Spleen (tissue), 11 donors: Measurements from ENCODE around the gene PIGU. TPM values are rescaled to one million over a fixed set of nuclear protein-coding genes. Genes with fewer than 3 reads are reported as not detected.

Source experiments
- DNase-seq: peaks from one replicate; pipeline ENCODE4 v3.0.0-alpha.2; 2020
- H3K27ac ChIP-seq, 8 donors: fragments of 200-600 bp; sonication (generic) in 7 of 8; 1 replicate in 4 of 8; 2 replicates in 4 of 8; pipeline versions ENCODE4 v1.5.0 to v1.8.0; 2016 to 2021; ENCODE audit warnings: inconsistent platforms in 4 of 8, mild to moderate bottlenecking in 4 of 8, moderate library complexity in 1 of 8
- H3K27me3 ChIP-seq, 7 donors: fragments of 200-600 bp; sonication (generic) in 6 of 7; replicated peaks in 1 of 7; 1 replicate in 4 of 7; 2 replicates in 3 of 7; pipeline versions ENCODE4 v1.5.0 to v1.8.0; 2016 to 2021; ENCODE audit warnings: inconsistent platforms in 3 of 7, mild to moderate bottlenecking in 1 of 7
- H3K36me3 ChIP-seq, 6 donors: fragments of 200-600 bp; sonication (generic) in 5 of 6; 1 replicate in 4 of 6; 2 replicates in 2 of 6; pipeline versions ENCODE4 v1.5.0 to v1.8.0; 2016 to 2021; ENCODE audit warnings: inconsistent platforms in 2 of 6
- H3K4me1 ChIP-seq, 6 donors: fragments of 200-600 bp; sonication (generic) in 5 of 6; 1 replicate in 3 of 6; 2 replicates in 3 of 6; pipeline versions ENCODE4 v1.5.0 to v1.8.0; 2016 to 2021; ENCODE audit warnings: inconsistent platforms in 3 of 6
- H3K4me3 ChIP-seq, 8 donors: fragments of 200-600 bp; sonication (generic) in 7 of 8; 1 replicate in 4 of 8; 2 replicates in 4 of 8; pipeline versions ENCODE4 v1.5.0 to v1.8.0; 2016 to 2021; ENCODE audit warnings: inconsistent platforms in 4 of 8, mild to moderate bottlenecking in 4 of 8, moderate library complexity in 2 of 8
- H3K9me3 ChIP-seq, 8 donors: fragments of 200-600 bp; sonication (generic) in 7 of 8; 1 replicate in 4 of 8; 2 replicates in 4 of 8; pipeline versions ENCODE4 v1.5.0 to v1.8.0; 2016 to 2021; ENCODE audit warnings: inconsistent platforms in 4 of 8
- POLR2A ChIP-seq, 3 donors: fragments of 450-650 bp; IDR thresholded peaks; one replicate each; pipeline ENCODE4 v1.5.1; 2017; ENCODE audit warnings: antibody characterized with exemption in 3 of 3, mild to moderate bottlenecking in 1 of 3
- POLR2AphosphoS5 ChIP-seq, 3 donors: sonication (generic); formaldehyde crosslinking; IDR thresholded peaks; one replicate each; pipeline ENCODE4 v1.5.1; 2017; ENCODE audit warnings: antibody characterized with exemption in 3 of 3
- WGBS, 5 donors: extraction: QIAGEN DNeasy Blood & Tissue Kit in 3 of 5; methylation state at CpG; one replicate each; pipeline versions ENCODE4 v1.1.5 to v1.1.7; 2013 to 2018; 5-methylcytosine and 5-hydroxymethylcytosine counted together
- intact Hi-C: fragments of 100-400 bp; cut with DNase I; formaldehyde crosslinking; loops from one replicate; pipeline ENCODE4 v1.15.0; 2023; ENCODE audit warnings: low total_unique reads
- polyA plus RNA-seq, 3 donors: library from polyadenylated mRNA; stranded (reverse); fragments of 200-250 nt; gene quantifications; one replicate each; pipeline ENCODE4 v1.2.1, GENCODE V29; 2013
- total RNA-seq, 7 donors: library from RNA; depleted of rRNA in 3 of 7; stranded (reverse); fragments of >200 nt in 3 of 7; fragmentation: NEBNext Ultra II Directional in 4 of 7; extraction: Animal tissue kit (Norgen Biotek cat#: 25700) in 4 of 7; gene quantifications; one replicate each; pipeline versions ENCODE4 v1.1.0 to v1.2.1, GENCODE V29; 2016 to 2021
- TF ChIP-seq, protein P1 (sequence below), 11 experiments: fragments of 200-600 bp in 7 of 11; fragments of 450-650 bp in 4 of 11; sonication (generic) in 4 of 11; IDR thresholded peaks in 8 of 11; conservative IDR thresholded peaks in 3 of 11; 1 replicate in 7 of 11; 2 replicates in 4 of 11; pipeline versions ENCODE4 v1.4.0 to v1.8.0; 2016 to 2021; ENCODE audit warnings: antibody characterized with exemption in 11 of 11, inconsistent platforms in 4 of 11, mild to moderate bottlenecking in 1 of 11
- donor health status: healthy with polysubstance abuse.
- donor health status: DM: no; HTN: no; CAD: no; lungs with moderate emphysema.
- donor health status: DM: no; HTN: no; CAD: no.
- donor health status: Bipolar disorder and iron deficiency.
- donor health status: healthy.
- donor health status: DM: no; HTN: no; CAD: no.
- donor health status: DM: yes; HTN: yes; CAD: no.

PIGU gene
- total and polyA plus RNA-seq, 10 donors: 10.0 to 20.4 (median 14.5) TPM

DNA sequence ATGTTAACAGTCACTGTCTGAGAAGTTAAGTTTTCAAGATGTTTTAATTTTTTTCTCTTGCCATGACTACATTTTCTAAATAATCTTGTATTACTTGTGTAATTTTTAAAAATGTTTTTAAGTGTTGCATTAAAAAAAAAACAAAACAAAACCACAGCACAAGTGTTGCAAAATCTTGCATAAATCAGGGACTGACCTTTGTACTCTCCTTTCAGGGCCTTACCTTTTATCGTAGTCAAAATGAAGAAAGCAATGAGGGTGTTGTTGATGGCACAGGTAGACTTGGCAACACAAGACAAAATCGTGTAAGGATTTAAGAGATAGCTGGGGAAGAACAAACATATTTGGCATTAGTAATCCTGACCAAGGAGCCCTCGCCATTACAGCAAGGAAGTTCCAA is 42.5 kb downstream of the PIGU start:
- peaks cover 0 to 85% (median 39%) of the 10 kb centered on the region in 6 donors for H3K36me3 ChIP-seq
- WGBS, 5 donors: 66 to 94% (median 79%) methylated on average over 3 of the region's 3 CpGs
- no peak overlapping the region for H3K27ac ChIP-seq
- intact Hi-C loops: no loop called here
- no peak for DNase-seq
- TF ChIP-seq POLR2A (IDR thresholded peaks at IDR 0.05) (no peak), POLR2AphosphoS5 (IDR thresholded peaks at IDR 0.05) (no peak)
- TF ChIP-seq, protein P1, sequence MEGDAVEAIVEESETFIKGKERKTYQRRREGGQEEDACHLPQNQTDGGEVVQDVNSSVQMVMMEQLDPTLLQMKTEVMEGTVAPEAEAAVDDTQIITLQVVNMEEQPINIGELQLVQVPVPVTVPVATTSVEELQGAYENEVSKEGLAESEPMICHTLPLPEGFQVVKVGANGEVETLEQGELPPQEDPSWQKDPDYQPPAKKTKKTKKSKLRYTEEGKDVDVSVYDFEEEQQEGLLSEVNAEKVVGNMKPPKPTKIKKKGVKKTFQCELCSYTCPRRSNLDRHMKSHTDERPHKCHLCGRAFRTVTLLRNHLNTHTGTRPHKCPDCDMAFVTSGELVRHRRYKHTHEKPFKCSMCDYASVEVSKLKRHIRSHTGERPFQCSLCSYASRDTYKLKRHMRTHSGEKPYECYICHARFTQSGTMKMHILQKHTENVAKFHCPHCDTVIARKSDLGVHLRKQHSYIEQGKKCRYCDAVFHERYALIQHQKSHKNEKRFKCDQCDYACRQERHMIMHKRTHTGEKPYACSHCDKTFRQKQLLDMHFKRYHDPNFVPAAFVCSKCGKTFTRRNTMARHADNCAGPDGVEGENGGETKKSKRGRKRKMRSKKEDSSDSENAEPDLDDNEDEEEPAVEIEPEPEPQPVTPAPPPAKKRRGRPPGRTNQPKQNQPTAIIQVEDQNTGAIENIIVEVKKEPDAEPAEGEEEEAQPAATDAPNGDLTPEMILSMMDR (IDR thresholded peaks at IDR 0.05 in 8 of 11, conservative IDR thresholded peaks at IDR 0.05 in 3 of 11): no peak
- no peaks in the 10 kb centered on the region for H3K9me3 ChIP-seq
- H3K27me3 ChIP-seq: no peaks in the 10 kb centered on the region
- no peak overlapping the region for H3K4me3 ChIP-seq
- no peaks in the 10 kb centered on the region for H3K4me1 ChIP-seq

DNA sequence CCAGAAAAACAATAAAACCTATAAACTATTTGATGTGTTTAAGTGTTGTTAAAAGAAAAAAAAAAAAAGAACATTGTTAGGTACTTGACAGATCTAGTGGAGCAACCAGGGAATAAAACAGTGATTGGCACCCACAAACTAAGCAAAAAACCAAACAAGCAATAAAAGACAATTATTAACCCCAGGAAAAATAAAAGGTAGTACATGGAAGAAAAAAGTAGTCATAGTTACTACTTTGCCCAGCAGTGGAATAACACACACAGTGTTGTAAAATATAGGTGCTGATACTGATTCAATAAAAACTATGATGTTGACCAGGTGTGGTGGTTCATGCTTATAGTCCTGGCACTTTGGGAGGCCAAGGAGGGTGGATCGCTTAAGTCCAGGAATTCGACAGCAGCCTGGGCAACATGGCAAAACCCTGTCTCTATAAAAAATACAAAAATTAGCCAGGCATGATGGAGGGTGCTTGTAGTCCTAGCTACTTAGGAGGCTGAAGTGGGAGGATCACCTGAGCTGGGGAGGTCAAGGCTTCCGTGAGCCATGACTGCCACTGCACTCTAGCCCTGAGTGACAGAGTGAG is 43.9 kb downstream of the PIGU start:
- no peak overlapping the region for H3K4me3 ChIP-seq
- WGBS, 5 donors: 94 to 99% (median 97%) methylated on average over 3 of the region's 3 CpGs
- intact Hi-C loops: no loop called here
- no peak overlapping the region for H3K27ac ChIP-seq
- H3K4me1 ChIP-seq: no peaks in the 10 kb centered on the region
- no peak for DNase-seq
- H3K9me3 ChIP-seq: no peaks in the 10 kb centered on the region
- H3K36me3 ChIP-seq: peaks cover 0 to 88% (median 36%) of the 10 kb centered on the region in 6 donors
- H3K27me3 ChIP-seq: no peaks in the 10 kb centered on the region
- TF ChIP-seq POLR2AphosphoS5 (IDR thresholded peaks at IDR 0.05) (no peak), POLR2A (IDR thresholded peaks at IDR 0.05) (no peak)
- TF ChIP-seq, protein P1 (IDR thresholded peaks at IDR 0.05 in 8 of 11, conservative IDR thresholded peaks at IDR 0.05 in 3 of 11): no peak

DNA sequence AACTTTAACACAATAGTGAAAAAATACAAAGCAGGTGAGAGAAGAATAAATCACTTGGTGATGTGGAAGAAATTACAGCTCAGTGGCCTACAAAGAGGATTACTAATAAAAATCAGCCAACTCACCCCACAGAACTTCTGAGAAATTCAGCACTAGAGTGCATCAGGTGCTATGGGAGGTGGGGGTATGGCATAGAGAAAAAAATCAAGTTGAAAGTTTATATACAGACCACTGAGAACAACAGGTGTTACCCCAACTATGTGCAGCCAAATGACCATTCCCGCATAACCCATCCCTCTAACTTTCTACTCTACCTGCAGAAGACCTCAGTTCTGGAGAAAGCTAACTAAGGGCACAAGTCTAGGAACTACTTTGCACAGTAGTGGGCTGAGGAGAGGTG is 47.0 kb downstream of the PIGU start:
- 92 to 100% (median 94%) methylated on average over 1 of the region's 1 CpG for WGBS, 5 donors
- peaks cover 0 to 9% (median 0%) of the 10 kb centered on the region in 6 donors for H3K4me1 ChIP-seq
- H3K36me3 ChIP-seq: peaks cover 0 to 63% (median 27%) of the 10 kb centered on the region in 6 donors
- intact Hi-C loops: no loop called here
- TF ChIP-seq POLR2AphosphoS5 (IDR thresholded peaks at IDR 0.05) (no peak), POLR2A (IDR thresholded peaks at IDR 0.05) (no peak)
- TF ChIP-seq, protein P1 (IDR thresholded peaks at IDR 0.05 in 8 of 11, conservative IDR thresholded peaks at IDR 0.05 in 3 of 11): no peak
- DNase-seq: no peak
- H3K27ac ChIP-seq: no peak overlapping the region
- no peaks in the 10 kb centered on the region for H3K9me3 ChIP-seq
- no peaks in the 10 kb centered on the region for H3K27me3 ChIP-seq
- no peak overlapping the region for H3K4me3 ChIP-seq

DNA sequence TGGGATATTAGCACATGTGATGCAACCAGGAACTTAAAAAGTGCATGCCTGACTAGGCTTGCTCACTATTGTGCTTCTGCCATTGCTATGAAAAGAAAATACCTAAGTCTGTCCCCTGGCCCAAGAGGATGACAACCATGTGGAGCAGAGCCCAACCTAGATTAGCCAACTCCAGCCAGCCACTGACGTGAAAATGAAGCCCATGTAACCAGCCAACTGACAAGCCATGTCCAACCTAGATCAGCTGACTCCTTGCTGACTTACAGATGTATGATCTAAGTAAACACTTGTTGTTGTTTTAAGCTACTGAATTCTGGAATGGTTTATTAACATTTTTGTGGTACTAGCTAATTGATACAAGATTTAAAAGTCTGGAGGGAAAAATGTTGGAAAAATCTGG is 47.5 kb downstream of the PIGU start:
- intact Hi-C loops: no loop called here
- Histone ChIP-seq H3K27me3 (no peaks in the 10 kb centered on the region), H3K9me3 (no peaks in the 10 kb centered on the region), H3K4me3 (no peak overlapping the region), H3K4me1 (peaks cover 0 to 9% (median 0%) of the 10 kb centered on the region in 6 donors), H3K27ac (no peak overlapping the region), H3K36me3 (peaks cover 0 to 63% (median 24%) of the 10 kb centered on the region in 6 donors)
- 57 to 92% (median 71%) methylated on average over 1 of the region's 1 CpG for WGBS, 5 donors
- TF ChIP-seq, protein P1 (IDR thresholded peaks at IDR 0.05 in 8 of 11, conservative IDR thresholded peaks at IDR 0.05 in 3 of 11): no peak
- no peak for TF ChIP-seq POLR2AphosphoS5 (IDR thresholded peaks at IDR 0.05)
- no peak for TF ChIP-seq POLR2A (IDR thresholded peaks at IDR 0.05)
- DNase-seq: no peak
